Lower leg skin (tissue), 4 donors: ENCODE data around the gene NF2. TPM values are rescaled to one million over a fixed set of nuclear protein-coding genes. Genes with fewer than 3 reads are reported as not detected.

Source experiments
- DNase-seq, 2 donors: peaks; one replicate each; pipeline ENCODE4 v3.0.0-alpha.2; 2019; ENCODE audit warnings: low spot score in 2 of 2
- H3K4me3 ChIP-seq: fragments of 200-600 bp; sonication (generic); 2 replicates; pipeline ENCODE4 v1.5.1; 2017; ENCODE audit warnings: mild to moderate bottlenecking, low read depth; ENCODE audit not compliant: poor library complexity, severe bottlenecking
- CTCF ChIP-seq, 3 donors: fragments of 450-650 bp; IDR thresholded peaks; one replicate each; pipeline ENCODE4 v1.5.1; 2016; ENCODE audit warnings: antibody characterized with exemption in 3 of 3, mild to moderate bottlenecking in 3 of 3, moderate library complexity in 2 of 3
- POLR2A ChIP-seq, 2 donors: fragments of 450-650 bp; IDR thresholded peaks; one replicate each; pipeline ENCODE4 v1.6.1; 2016 to 2017; ENCODE audit warnings: antibody characterized with exemption in 2 of 2, mild to moderate bottlenecking in 1 of 2, moderate library complexity in 1 of 2
- WGBS, 2 donors: methylation state at CpG; one replicate each; pipeline ENCODE4 v1.1.5; 2018; 5-methylcytosine and 5-hydroxymethylcytosine counted together
- intact Hi-C: fragments of 100-400 bp; cut with DNase I; formaldehyde crosslinking; loops from one replicate; pipeline ENCODE4 v1.15.0; 2023; ENCODE audit warnings: low total_unique reads
- total RNA-seq, 4 donors: library from RNA; depleted of rRNA; stranded (reverse); fragments of >200 nt; gene quantifications; one replicate each; pipeline ENCODE4 v1.1.0, GENCODE V29; 2016

NF2 gene
- total RNA-seq, 4 donors from 2014 or later, result 16.7 to 32.0 (median 25.2) TPM

DNA sequence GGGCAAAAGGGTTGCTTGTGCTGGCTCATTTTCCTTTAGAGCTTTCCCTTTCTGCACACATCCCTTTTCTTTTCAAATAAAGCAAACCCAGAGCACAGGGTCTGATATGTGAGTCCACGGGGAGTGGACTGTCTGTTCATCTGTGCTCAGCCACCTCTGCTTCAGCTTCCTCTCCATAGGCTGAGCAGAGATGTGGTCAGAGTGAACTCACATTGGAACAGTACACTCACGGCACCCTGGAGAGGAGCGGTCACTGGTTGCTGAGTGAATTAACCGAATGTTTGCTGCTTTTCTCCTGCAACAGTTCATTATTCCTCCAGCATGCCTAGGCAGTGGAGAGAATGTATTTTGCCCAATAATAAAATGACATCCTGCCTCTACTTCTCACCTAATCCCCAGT, 80.1 kb downstream of the NF2 start:
- H3K4me3 ChIP-seq, result no peak overlapping the region
- intact Hi-C loops, result no loop called here
- no peak for TF ChIP-seq POLR2A (IDR thresholded peaks at IDR 0.05)
- TF ChIP-seq CTCF (IDR thresholded peaks at IDR 0.05), result no peak
- no peak for DNase-seq
- 91 to 93% methylated on average over 4 of the region's 4 CpGs for WGBS, 2 donors

- 93 to 100% methylated on average over 4 of the region's 4 CpGs for WGBS, 2 donors
- no peak for TF ChIP-seq POLR2A (IDR thresholded peaks at IDR 0.05)
- TF ChIP-seq CTCF (IDR thresholded peaks at IDR 0.05), result no peak
- intact Hi-C loops, result no loop called here
- DNase-seq, result no peak
- no peak overlapping the region for H3K4me3 ChIP-seq
These were observed 80.8 kb downstream of the NF2 start for GRCh38 chr22:29684244-29684643.

GRCh38 chr22:29689206-29689879, 85.9 kb downstream of the NF2 start:
- DNase-seq, result no peak
- intact Hi-C loops, result no loop called here
- WGBS, 2 donors, result 87 to 90% methylated on average over 5 of the region's 5 CpGs
- no peak overlapping the region for H3K4me3 ChIP-seq
- TF ChIP-seq CTCF (IDR thresholded peaks at IDR 0.05) (no peak), POLR2A (IDR thresholded peaks at IDR 0.05) (no peak)

DNA sequence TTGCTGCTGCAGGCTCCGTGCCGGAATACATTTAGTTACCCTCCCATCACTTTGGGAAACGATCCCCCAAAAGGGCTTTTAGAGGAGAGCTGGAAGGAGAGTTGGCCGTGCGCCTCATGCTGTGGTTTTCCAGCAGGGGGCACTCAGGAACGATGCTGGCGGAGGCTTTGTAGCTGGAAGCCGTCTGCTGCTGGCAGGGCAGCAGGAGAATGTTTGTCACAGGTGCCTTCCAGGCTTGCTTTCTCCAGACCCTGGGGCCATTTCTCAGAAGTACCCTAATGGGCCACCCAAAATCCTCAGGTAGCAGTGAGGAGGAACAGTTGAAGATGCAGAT, 86.4 kb downstream of the NF2 start:
- DNase-seq, result no peak
- no peak overlapping the region for H3K4me3 ChIP-seq
- intact Hi-C loops, result no loop called here
- TF ChIP-seq CTCF (IDR thresholded peaks at IDR 0.05) (no peak), POLR2A (IDR thresholded peaks at IDR 0.05) (no peak)
- WGBS, 2 donors, result 43 to 58% methylated on average over 6 to 8 of the region's 8 CpGs

- TF ChIP-seq POLR2A (IDR thresholded peaks at IDR 0.05), result no peak
- no peak for TF ChIP-seq CTCF (IDR thresholded peaks at IDR 0.05)
- H3K4me3 ChIP-seq, result no peak overlapping the region
- intact Hi-C loops, result no loop called here
- DNase-seq, result no peak
- WGBS, 2 donors, result 47 to 48% methylated on average over 9 of the region's 9 CpGs
These were observed 87.0 kb downstream of the NF2 start for GRCh38 chr22:29690476-29690875.
